ENCODE results near the gene CREB3L4.
"Not testable (repeated sequence)": the region's sequence is repeated elsewhere in the genome, so short reads cannot be mapped to it uniquely, and the experiment has no call there.

Gene CREB3L4

DNA sequence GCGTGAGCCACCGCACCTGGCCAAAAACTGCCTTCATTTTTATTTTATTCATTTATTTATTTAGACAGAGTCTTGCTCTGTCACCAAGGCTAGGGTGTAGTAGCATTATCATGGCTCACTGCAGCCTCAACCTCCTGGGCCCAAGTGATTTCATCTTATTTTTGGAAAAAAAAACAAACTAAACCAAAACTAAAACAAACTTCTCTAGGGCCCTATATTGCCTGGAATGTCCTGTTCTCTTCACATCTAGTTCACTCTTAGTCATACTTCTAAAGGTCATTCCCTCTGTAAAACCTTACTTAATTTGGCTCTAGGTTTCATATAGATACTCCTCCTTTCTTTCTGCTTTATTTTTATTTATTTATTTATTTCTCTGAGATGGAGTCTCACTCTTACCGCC is 38.4 kb downstream of the CREB3L4 start:
- POLR2A ChIA-PET = no interaction called here
- H3K4me3 ChIP-seq (ENCODE audit: low read depth, low read length) = no peak overlapping the region
- TF ChIP-seq, protein P1, sequence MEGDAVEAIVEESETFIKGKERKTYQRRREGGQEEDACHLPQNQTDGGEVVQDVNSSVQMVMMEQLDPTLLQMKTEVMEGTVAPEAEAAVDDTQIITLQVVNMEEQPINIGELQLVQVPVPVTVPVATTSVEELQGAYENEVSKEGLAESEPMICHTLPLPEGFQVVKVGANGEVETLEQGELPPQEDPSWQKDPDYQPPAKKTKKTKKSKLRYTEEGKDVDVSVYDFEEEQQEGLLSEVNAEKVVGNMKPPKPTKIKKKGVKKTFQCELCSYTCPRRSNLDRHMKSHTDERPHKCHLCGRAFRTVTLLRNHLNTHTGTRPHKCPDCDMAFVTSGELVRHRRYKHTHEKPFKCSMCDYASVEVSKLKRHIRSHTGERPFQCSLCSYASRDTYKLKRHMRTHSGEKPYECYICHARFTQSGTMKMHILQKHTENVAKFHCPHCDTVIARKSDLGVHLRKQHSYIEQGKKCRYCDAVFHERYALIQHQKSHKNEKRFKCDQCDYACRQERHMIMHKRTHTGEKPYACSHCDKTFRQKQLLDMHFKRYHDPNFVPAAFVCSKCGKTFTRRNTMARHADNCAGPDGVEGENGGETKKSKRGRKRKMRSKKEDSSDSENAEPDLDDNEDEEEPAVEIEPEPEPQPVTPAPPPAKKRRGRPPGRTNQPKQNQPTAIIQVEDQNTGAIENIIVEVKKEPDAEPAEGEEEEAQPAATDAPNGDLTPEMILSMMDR (IDR thresholded peaks at IDR 0.05; ENCODE audit: insufficient read depth, low read length, missing control alignments) = no peak
- CTCF ChIA-PET = no interaction called here
- DNase-seq (ENCODE audit: low read depth, low spot score) = peak; percentile 45

DNA sequence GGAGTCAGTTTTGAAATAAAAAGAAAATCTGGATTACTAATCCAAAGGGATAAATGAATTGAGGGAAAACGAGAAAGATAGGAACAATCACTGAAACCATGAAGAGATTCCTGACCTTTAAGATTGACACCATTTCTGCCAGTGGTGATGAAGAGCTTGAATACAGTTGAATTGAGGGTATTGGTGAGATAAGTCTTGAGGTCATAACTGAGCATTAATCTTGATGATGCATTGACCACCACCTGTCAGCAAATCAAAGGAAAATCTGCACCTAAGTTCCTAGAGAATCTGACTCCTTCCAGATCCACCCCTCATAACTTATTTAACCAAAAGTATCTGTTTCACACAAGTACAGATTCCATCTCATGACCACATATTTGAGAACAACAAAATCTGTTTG is 44.4 kb downstream of the CREB3L4 start:
- POLR2A ChIA-PET = no interaction called here
- no peak for DNase-seq (ENCODE audit: low read depth, low spot score)
- TF ChIP-seq, protein P1 (IDR thresholded peaks at IDR 0.05; ENCODE audit: insufficient read depth, low read length, missing control alignments) = no peak
- CTCF ChIA-PET = no interaction called here
- no peak overlapping the region for H3K4me3 ChIP-seq (ENCODE audit: low read depth, low read length)

DNA sequence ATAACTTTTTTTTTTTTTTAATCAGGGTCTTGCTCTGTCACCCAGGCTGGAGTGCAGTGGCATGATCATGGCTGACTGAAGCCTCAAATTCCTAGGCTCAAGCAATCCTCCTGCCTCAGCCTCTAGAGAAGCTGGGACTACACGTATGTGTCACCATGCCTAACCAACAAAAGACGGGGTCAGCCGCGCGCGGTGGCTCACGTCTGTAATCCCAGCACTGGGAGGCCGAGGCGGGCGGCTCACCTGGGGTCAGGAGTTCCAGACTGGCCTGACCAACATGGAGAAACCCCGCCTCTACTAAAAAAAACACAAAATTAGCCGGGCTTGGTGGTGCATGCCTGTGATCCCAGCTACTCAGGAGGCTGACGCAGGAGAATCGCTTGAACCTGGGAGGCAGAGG is 44.8 kb downstream of the CREB3L4 start:
- CTCF ChIA-PET; H3K4me3 ChIP-seq (ENCODE audit: low read depth, low read length); POLR2A ChIA-PET; DNase-seq (ENCODE audit: low read depth, low spot score): not testable (repeated sequence)

DNA sequence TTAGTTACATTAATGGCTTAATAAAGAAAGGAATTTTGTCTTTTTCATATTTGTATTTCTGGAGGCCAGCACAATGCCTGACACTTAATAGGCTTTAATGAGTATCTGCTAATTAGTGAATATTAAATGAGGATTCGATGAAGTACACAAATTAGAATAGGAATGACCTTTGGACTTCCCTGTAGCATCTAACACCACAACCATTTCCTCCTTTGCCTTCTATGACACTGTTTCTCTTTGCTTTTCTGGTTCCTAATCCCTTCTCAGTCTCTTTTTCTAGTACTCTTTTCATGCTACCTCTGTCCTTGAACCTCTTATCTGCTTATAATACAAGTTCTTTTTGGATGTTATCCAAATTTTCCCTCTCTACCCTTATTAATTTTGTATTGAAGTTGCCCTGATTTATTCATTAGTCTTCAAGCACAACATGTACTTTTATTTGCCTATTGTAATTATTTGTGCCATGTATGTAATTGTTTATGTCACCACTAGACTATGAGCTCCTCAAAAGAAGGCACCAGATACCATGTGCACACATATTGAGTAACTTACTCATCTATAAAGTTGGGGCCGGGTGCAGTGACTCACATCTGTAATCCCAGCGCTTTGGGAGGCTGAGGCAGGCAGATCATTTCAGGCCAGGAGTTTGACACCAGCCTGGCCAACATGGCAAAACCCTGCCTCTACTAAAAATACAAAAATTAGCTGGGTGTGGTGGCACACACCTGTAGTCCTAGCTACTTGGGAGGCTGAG is 46.6 kb downstream of the CREB3L4 start:
- peak; percentile 19 for DNase-seq (ENCODE audit: low read depth, low spot score)
- TF ChIP-seq, protein P1 (IDR thresholded peaks at IDR 0.05; ENCODE audit: insufficient read depth, low read length, missing control alignments) = no peak
- POLR2A ChIA-PET = no interaction called here
- CTCF ChIA-PET = no interaction called here
- H3K4me3 ChIP-seq (ENCODE audit: low read depth, low read length) = no peak overlapping the region

DNA sequence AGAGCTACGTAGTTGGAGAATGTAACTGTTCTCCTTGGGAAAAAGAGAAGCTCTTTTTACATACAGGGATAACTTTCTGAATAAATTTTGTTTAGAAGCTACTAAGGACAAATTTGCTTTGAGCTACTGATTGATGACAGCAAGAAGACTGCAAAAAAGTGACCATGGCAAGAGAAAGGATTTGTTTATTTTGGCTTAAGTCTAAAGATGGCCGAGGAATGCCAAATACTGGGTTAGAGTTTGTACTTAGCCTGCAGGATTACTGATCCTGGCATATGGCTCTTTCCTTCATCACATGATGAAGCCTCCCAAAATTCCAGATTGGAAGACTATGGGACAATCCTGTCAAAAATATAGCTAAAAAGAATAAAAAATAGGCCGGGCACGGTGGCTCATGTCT is 51.6 kb downstream of the CREB3L4 start:
- CTCF ChIA-PET = no interaction called here
- DNase-seq (ENCODE audit: low read depth, low spot score) = no peak
- no peak overlapping the region for H3K4me3 ChIP-seq (ENCODE audit: low read depth, low read length)
- POLR2A ChIA-PET = no interaction called here
- TF ChIP-seq, protein P1 (IDR thresholded peaks at IDR 0.05; ENCODE audit: insufficient read depth, low read length, missing control alignments) = no peak

DNA sequence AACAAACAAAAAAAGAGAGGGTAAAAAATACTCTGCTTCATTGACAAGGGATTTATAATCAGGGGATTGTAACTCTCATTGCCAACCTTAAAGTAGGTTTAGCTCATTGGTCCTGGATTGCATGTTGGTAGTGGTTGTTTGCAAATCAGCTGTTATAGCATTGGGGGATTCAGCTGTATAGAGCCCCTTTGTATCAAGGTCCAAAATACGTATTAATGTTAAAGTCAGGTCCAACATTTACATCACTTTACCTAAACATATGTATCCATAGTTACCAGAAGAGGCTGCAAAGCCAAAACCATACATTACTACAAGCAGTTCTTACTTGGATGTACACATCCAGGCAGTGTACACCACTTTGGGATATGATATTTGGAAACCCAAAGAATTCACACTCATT is 52.2 kb downstream of the CREB3L4 start:
- TF ChIP-seq, protein P1 (IDR thresholded peaks at IDR 0.05; ENCODE audit: insufficient read depth, low read length, missing control alignments) = no peak
- CTCF ChIA-PET = no interaction called here

More for the DNA sequence above, 52.2 kb downstream of the CREB3L4 start:
- H3K4me3 ChIP-seq (ENCODE audit: low read depth, low read length) = no peak overlapping the region
- POLR2A ChIA-PET = no interaction called here
- DNase-seq (ENCODE audit: low read depth, low spot score) = no peak
